GM12872 (cell line): ENCODE data around the gene FFAR1.

ENCODE experiments used
- CTCF ChIP-seq: IDR thresholded peaks from 3 replicates; pipeline ENCODE4 v1.5.1; 2011; ENCODE audit warnings: low read depth, mild to moderate bottlenecking, low read length, moderate library complexity; ENCODE audit not compliant: insufficient read depth

The FFAR1 gene

GRCh38 chr19:35328851-35329285 lies 18.8 kb upstream of the FFAR1 start, which contains the start of gene CD22:
TSS of gene CD22 (plus strand) at chr19:35329187. CDS start at chr19:35332041, 2,854 bp downstream.
- TF ChIP-seq CTCF: no peak

- no peak for TF ChIP-seq CTCF
Measured at GRCh38 chr19:35329323-35329722, 18.4 kb upstream of the FFAR1 start.

- no peak for TF ChIP-seq CTCF
Measured at GRCh38 chr19:35330475-35330874, 17.2 kb upstream of the FFAR1 start.

- no peak for TF ChIP-seq CTCF
Measured at GRCh38 chr19:35331551-35332214, 16.0 kb upstream of the FFAR1 start.

GRCh38 chr19:35332817-35333216 lies 14.9 kb upstream of the FFAR1 start:
- peak; percentile 30 for TF ChIP-seq CTCF

GRCh38 chr19:35334144-35334753 lies 13.5 kb upstream of the FFAR1 start:
- no peak for TF ChIP-seq CTCF

GRCh38 chr19:35336166-35336955 lies 11.3 kb upstream of the FFAR1 start:
- no peak for TF ChIP-seq CTCF
